ENCODE measurements around the gene UGT3A2.

GRCh38 chr5:36045895-36046294, 20.8 kb downstream of the UGT3A2 start:
- TF ChIP-seq EZH2 (IDR thresholded peaks at IDR 0.05; ENCODE audit: borderline replicate concordance, insufficient read depth, low read depth, low read length, poor library complexity, severe bottlenecking) (no peak), CTCF (IDR thresholded peaks at IDR 0.05) (no peak)

All from B cell (primary cell).